HUDEP-2 (cell line): ENCODE results near the gene BPIFA1.

Experiments used
- DNase-seq, 76 experiments: peaks; one replicate each; lab custom pipeline; 2025; ENCODE audit not compliant: unreplicated experiment in 76 of 76; lab: John Stamatoyannopoulos, UW

BPIFA1 gene

DNA sequence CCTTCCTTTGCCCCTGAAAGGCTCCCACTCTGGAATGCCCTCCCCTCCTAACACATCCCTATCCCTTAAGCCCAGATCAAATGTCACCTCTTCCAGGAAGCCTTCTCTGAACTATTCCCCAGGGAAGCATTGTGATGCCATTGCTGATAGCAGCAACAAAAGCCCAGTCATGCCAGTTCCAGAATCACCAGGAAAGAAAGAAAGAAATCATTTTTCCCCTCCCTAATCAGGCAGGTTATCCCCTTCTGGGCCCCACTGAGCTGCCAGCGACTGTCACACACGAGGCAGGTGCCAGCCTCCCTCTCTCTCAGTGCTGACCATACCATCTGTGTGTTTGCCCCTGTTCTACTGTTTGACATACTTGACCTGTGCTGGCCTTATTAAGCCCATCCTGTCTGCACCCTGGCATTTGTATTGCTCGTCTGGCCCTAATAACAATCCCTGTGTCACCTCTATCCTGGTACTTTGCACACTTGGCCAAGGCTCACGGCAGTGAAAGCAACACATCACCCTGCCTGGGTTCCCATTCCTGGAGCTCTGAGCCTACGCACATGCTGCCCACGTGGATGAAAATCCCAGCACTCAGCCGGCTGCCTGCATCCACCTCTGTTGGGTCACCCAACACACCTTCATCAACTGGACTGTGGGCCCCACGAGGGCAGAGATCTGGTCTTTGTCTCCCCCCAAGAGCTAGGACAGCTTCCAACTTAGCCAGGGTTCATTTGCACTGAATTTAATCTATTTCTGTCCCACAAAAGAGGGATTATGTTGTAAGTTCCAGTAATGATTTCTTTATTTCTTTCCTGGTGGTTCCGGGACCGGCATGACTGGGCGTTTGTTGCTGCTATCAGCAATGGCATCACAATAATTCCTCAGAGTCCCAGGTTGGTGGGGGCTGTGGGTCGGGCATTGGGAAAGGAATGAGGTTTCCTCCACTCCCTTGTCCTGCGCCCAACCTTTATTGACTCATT lies 42.0 kb downstream of the BPIFA1 start:
- no peak for DNase-seq

GRCh38 chr20:33278700-33279099 lies 42.9 kb downstream of the BPIFA1 start:
- DNase-seq: no peak

GRCh38 chr20:33279261-33279910 lies 43.6 kb downstream of the BPIFA1 start:
- no peak for DNase-seq

DNA sequence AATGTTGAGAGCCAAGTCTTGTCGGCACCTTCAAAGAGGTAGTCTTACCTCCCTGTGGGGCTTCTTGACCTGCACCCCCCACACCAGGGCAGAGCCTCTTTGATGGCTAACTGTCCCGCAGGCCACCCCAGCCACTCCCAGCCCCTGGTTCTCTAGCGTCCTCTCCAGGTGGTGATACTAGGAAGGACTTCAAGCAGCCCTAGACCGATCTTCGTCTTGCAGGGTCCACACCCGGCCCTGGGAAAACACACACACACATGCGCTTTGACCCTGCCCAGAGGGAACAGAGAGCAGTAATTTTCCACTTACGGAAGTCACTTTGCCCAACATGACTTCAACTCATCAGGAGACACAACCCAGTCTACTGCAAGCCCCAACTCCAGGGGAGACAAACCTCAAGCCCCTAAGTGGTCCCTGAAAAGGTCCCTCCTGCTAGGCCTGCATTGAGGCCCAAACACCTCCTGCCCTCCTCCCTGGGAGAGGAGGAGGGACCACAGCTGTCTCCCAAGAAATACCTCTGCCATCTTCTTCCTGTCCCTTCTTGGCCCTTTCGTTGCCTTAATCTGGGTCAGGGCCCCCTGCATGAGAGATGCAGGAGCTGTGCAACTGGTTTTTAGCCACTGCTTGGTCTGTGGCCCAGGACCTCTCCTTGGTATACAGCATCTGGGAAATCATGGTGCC lies 44.3 kb downstream of the BPIFA1 start:
- no peak for DNase-seq

GRCh38 chr20:33280775-33281174 lies 45.0 kb downstream of the BPIFA1 start:
- no peak for DNase-seq

- peak in 1 of 76 experiments; percentile 5 for DNase-seq
These were observed 45.9 kb downstream of the BPIFA1 start for GRCh38 chr20:33281550-33282146.

DNA sequence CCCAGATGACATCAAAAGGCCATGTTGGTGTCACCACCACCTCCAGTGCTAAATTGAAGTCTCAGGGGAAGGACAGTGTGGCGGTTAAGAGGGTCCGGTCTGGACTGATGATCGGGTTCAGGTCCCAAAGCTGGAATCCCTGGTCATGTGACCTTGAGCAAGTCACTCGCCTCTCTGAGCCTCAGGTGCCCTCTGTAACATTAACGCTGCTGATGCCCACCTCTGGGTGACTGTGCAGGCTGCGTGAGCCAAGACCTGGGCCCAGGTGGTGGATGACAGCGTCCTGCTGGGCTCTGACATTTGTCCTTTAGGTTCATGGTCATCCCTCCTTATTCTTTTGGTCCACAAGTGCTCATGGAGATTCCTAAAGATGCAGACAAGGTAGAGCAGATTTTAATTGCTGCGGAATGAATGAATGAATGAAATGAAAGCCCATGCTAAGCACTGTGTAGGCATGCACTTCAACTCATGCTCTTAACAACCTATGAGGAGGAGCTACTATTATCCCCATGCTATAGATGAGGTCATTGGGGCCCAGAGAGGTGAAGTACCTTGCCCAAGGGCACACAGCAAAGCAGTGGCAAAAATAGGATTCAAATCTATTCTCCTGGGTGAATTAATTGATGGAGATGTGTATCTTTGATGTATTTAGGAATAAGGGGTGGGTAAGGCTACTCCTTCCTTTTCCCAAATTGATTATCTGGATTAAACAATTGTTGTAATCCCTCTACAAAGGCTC lies 46.6 kb downstream of the BPIFA1 start:
- DNase-seq: no peak

GRCh38 chr20:33282991-33283555 lies 47.3 kb downstream of the BPIFA1 start, which contains the start of gene BPIFB1:
Gene BPIFB1, plus strand, starts transcription at chr20:33283214. Its CDS starts 2,860 bp downstream, at chr20:33286074.
- DNase-seq: no peak

DNA sequence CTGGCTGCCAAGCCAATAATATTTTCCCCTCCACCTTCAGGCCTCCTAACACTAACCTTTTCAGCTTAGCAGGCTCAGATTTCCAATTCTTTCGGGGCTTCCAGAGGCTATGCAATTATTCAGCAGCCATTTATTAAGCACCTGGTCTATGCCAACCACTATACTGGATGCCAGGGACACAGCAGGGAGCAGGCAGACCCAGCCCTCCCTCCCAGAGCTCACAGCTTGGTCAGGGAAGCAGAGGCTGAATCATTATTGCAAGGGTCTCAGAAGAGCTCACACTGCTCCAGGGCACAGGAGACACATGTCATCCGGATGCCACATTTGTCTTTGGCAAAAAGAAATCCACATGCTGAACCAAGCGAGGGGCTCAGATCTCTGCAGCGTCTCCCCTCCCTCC lies 48.5 kb downstream of the BPIFA1 start:
- DNase-seq: no peak

DNA sequence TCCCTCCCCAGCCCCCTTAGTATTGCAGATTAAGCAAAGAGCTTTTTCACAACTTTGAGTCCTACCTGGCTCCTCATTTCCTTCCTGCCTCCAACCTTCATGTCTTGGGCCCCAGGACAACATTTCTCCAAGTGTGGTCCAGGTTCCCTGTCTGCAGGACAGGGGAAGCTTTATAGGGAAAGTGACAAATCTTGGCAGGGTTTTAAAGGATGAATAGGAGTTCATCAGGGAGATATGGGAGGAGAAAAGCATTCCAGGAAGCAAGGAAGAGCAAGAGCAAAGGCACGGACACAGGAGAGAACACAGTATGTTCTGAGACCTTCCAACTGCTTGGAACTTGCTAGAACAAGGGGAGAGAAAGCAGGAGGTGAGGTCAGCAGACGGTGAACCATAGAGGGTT lies 49.1 kb downstream of the BPIFA1 start:
- no peak for DNase-seq

DNA sequence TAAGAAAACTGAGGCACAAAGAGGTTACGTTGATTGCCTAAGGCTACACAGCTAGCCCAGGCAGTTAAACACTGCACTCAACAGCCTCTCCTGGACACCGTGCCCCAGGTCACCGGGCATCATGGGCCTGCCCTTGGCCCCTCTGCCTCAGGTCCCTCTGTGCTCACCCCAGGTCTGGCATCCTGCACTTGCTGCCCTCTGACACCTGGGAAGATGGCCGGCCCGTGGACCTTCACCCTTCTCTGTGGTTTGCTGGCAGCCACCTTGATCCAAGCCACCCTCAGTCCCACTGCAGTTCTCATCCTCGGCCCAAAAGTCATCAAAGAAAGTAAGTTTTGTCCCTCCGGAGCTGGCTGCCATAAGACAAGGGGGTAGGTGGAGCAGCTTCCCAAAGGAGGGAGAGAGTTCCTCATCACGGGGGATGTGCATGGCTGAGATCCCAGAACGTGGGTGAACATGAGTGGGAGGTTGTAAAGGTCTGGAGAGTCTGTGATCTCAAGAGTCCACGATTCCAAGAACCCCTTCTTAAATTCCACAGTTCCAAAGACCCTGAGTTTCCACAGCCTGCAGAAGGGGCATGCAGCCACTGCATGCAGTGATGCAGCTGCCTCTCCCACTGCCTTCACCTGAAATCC lies 50.2 kb downstream of the BPIFA1 start:
- no peak for DNase-seq

- DNase-seq: no peak
These were observed 52.1 kb downstream of the BPIFA1 start for GRCh38 chr20:33287884-33288283.

DNA sequence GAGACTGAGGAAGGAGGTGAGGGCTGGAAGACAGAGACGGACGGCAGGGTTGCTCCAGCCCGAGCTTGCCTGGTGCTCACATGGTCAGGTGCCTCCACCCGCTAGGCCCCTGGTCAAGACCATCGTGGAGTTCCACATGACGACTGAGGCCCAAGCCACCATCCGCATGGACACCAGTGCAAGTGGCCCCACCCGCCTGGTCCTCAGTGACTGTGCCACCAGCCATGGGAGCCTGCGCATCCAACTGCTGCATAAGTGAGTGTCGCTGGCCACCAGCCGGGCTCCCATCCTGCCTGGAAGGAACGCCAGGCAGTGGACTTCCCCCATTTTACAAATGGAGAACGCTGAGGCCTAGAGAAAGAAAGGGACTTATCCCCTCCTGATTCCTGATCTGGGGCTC lies 55.1 kb downstream of the BPIFA1 start:
- DNase-seq: no peak

DNA sequence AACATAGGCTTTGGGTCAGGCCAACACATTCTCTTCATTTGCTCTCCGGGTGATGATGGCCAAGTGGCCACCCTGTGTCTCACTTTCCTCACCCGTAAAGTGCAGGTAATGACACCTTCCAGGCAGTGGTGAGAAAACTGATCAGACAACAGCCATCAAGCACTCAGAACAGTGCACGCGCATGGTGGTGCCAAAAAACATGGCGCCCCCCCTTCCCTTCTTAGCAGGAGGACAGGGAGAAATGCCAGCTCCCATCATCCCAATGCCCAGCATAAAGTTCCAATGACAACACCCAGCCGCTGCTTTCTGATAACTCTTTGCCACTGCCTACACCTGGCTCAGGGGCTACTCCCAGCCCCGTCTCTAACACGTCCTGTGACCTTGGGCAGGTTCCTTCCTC lies 55.6 kb downstream of the BPIFA1 start:
- DNase-seq: no peak

GRCh38 chr20:33291830-33292355 lies 56.1 kb downstream of the BPIFA1 start:
- DNase-seq: peak in 43 of 76 experiments; percentile 2 to 59 (median 22)
